ENCODE results near the gene AGK. TPM values are rescaled to one million over a fixed set of nuclear protein-coding genes. Genes with fewer than 3 reads are reported as not detected.

AGK gene
- total and polyA plus RNA-seq, 2 of the 8 experiments (the other 6 are each of a cell fraction or from before 2014, with no cell fraction given), result 25.8 to 34.0 TPM

DNA sequence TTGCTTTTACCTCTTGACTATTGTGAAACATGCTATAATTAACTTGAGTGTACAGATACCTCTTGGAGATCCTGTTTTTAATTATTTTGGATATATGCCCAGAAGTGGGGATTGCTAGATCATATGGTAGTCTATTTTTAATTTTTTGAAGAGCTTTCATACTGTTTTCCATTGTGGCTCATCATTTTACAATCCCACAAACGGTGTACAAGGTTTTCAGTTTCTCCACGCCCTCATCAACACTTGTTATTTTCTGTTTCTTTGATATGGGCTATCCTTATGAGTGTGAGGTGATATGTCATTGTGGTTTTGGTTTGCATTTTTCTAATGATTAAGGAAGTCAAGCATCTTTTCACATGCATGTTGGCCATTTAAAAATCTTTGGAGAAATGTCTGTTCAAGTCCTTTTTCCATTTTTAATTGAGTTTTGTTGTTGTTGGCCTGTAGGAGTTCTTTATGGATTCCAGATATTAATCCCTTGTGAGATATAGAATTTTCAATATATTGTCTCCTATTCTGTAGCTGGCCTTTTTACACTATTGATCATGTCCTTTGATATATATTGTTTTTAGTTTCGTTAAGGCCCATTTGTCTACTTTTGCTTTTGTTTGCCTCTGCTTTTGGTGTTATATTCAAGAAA lies 7.5 kb downstream of the AGK start (continued):
- no peak for TF ChIP-seq HDAC2 (IDR thresholded peaks at IDR 0.05; ENCODE audit: borderline replicate concordance in 1 of 2, low read depth in 2 of 2, low read length in 2 of 2)
